Cerebellar nuclear complex (tissue), 1 donor: ENCODE data around the gene CCDC85C.

Experiments
- DNase-seq, 2 experiments: peaks; one replicate each; lab custom pipeline; 2025; lab: John Stamatoyannopoulos, UW

Gene CCDC85C

GRCh38 chr14:99539491-99539890 lies 64.5 kb downstream of the CCDC85C start:
- no peak for DNase-seq

- no peak for DNase-seq
These were observed 65.3 kb downstream of the CCDC85C start for GRCh38 chr14:99538733-99539132.

- no peak for DNase-seq
These were observed 65.7 kb downstream of the CCDC85C start for GRCh38 chr14:99538275-99538674.

- DNase-seq = no peak
These were observed 66.6 kb downstream of the CCDC85C start for GRCh38 chr14:99537399-99537798.

GRCh38 chr14:99535908-99536778 lies 67.9 kb downstream of the CCDC85C start:
- DNase-seq = no peak

GRCh38 chr14:99535448-99535847 lies 68.6 kb downstream of the CCDC85C start:
- DNase-seq = no peak

- DNase-seq = no peak
These were observed 69.1 kb downstream of the CCDC85C start for GRCh38 chr14:99534863-99535262.

GRCh38 chr14:99534333-99534732 lies 69.7 kb downstream of the CCDC85C start:
- DNase-seq = no peak

- no peak for DNase-seq
These were observed 71.7 kb downstream of the CCDC85C start for GRCh38 chr14:99532310-99532709.

- DNase-seq = no peak
These were observed 72.5 kb downstream of the CCDC85C start for GRCh38 chr14:99531251-99532096.

GRCh38 chr14:99530407-99531155 lies 73.4 kb downstream of the CCDC85C start:
- DNase-seq = no peak

- no peak for DNase-seq
These were observed 74.1 kb downstream of the CCDC85C start for GRCh38 chr14:99529899-99530298.

GRCh38 chr14:99527427-99528076 lies 76.5 kb downstream of the CCDC85C start:
- no peak for DNase-seq

- DNase-seq = no peak
These were observed 77.0 kb downstream of the CCDC85C start for GRCh38 chr14:99527026-99527425.

GRCh38 chr14:99525699-99526080 lies 78.3 kb downstream of the CCDC85C start:
- no peak for DNase-seq

- DNase-seq = peak in 1 of 2 experiments; percentile 33
These were observed 79.0 kb downstream of the CCDC85C start for GRCh38 chr14:99524804-99525698.

- DNase-seq = no peak
These were observed 79.8 kb downstream of the CCDC85C start for GRCh38 chr14:99524091-99524661.

- no peak for DNase-seq
These were observed 80.3 kb downstream of the CCDC85C start for GRCh38 chr14:99523704-99524055.

- no peak for DNase-seq
These were observed 80.9 kb downstream of the CCDC85C start for GRCh38 chr14:99522934-99523703.

- DNase-seq = no peak
These were observed 81.5 kb downstream of the CCDC85C start for GRCh38 chr14:99522457-99522891.
